Fibroblast of lung (primary cell): Measurements from ENCODE around the gene TH.

ENCODE experiments used
- CTCF ChIP-seq, 2 donors: IDR thresholded peaks in 1 of 2; conservative IDR thresholded peaks in 1 of 2; 1 replicate in 1 of 2; 2 replicates in 1 of 2; pipeline ENCODE4 v1.5.1; 2011 to 2012; ENCODE audit warnings: low read length in 2 of 2, control low read depth in 1 of 2, inconsistent platforms in 1 of 2, low read depth in 1 of 2, mild to moderate bottlenecking in 1 of 2
- EZH2 ChIP-seq: IDR thresholded peaks from 2 replicates; pipeline ENCODE4 v1.5.1; 2012; ENCODE audit warnings: low read length, control low read depth, mild to moderate bottlenecking; ENCODE audit errors: missing control alignments

GRCh38 chr11:2202900-2203439 is 31.4 kb upstream of the TH start:
- no peak for TF ChIP-seq CTCF (conservative IDR thresholded peaks at IDR 0.05 in 1 of 2, IDR thresholded peaks at IDR 0.05 in 1 of 2; ENCODE audit: low read depth in 1 of 2, low read length in 2 of 2)
- TF ChIP-seq EZH2 = no peak
